NCI-H2171 (cell line): ENCODE data around the gene SLC15A2.
"Not testable (repeated sequence)": the region's sequence is repeated elsewhere in the genome, so short reads cannot be mapped to it uniquely, and the experiment has no call there.

Experiments used
- DNase-seq: peaks from one replicate; lab custom pipeline; 2025; lab: John Stamatoyannopoulos, UW

SLC15A2 gene

DNA sequence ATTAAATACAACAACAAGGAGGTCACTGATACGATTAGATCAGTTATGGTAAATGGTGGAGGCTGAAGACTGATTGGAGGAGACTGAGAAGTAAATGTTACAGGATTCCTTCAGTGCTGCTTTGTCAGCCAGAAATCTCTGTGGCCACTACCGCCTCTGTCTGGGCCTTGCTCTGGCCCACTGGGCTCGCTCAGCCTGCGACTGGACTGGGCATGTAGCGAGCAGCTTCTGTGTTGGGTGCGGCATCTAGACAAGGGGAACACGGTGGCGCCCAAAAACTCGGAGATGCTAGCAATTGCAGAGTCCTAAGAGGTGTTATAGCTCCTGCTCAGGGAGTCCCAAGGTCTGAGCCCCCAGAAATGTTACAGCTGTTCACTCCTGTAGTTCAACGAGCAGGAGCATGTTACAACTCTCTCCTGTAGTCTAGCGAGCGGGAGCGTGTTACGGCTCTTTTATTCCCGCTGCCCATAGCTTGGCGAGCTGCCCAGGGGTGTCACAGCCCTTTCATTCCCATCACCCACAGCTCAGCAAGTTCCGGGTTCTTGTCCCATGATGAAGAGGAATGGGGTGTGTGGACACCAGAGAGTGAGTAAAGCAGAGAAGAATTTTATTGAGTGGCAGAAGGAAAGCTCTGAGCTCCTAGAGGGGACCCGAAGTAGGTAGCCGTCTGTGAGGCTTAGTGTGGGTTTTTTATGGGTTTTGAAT, 24.7 kb downstream of the SLC15A2 start:
- DNase-seq = peak; percentile 7

DNA sequence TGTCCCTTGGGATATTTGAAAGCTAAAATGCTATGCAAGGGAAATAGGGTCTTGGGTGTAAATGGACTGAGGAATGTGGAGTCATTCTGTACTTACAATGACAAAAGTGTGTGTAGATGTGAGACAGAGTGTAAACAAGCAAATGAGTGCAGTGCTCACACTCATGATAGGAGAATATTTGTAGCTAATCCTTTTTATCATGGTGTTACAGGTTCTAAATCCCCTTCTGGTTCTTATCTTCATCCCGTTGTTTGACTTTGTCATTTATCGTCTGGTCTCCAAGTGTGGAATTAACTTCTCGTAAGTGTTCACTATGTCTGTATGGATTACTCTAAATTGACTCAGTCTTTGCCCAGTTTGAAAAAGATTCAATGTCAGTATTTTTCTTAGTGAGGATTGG, 30.5 kb downstream of the SLC15A2 start:
- no peak for DNase-seq

DNA sequence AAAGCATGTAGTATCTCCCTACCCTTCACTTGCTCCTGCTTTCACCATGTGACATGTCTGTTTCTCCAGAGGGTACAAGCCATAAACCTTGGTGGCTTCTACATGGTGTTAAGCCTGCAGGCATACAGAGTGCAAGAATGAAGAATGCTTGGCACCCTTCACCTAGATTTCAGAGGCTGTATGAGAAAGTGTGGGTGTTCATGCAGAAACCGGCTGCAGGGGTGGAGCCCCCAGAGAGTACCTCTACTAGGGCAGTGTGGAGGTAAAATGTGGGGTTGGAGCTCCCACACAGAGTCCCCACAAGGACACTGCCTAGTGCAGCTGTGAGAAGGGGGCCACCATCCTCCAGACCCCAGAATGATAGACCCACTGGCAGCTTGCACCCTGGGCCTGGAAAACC, 32.2 kb downstream of the SLC15A2 start:
- DNase-seq = no peak

DNA sequence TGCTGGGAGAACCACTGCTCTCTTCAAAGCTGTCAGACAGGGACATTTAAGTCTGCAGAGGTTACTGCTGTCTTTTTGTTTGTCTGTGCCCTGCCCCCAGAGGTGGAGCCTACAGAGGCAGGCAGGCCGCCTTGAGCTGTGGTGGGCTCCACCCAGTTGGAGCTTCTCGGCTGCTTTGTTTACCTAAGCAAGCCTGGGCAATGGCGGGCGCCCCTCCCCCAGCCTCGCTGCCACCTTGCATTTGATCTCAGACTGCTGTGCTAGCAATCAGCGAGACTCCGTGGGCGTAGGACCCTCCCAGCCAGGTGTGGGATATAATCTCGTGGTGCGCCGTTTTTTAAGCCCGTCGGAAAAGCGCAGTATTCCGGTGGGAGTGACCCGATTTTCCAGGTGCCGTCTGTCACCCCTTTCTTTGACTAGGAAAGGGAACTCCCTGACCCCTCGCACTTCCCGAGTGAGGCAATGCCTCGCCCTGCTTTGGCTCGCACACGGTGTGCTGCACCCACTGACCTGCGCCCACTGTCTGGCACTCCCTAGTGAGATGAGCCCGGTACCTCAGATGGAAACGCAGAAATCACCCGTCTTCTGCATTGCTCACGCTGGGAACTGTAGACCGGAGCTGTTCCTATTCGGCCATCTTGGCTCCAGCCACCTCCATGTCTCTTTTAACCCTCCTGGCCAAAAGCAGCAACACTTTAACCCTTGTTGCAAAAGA, 44.1 kb downstream of the SLC15A2 start:
- DNase-seq = not testable (repeated sequence)

DNA sequence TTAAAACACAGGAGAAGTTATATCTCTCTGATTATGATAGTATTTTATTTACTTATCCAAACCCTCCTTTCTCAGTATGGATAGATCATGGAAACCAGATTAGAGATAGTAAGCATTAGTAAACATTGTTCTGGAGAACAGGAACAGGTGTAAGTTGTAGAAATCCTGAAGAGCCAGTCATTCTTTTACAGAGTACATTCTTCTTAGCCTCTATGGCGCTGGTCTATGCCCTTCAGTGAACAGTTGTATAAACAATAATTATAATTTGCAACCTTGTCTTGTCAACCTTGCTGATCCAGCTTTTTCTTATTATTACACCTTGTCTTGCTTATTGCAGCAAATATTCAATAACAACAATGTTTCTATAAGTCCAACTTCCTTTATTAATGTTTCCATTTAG, 47.4 kb downstream of the SLC15A2 start:
- no peak for DNase-seq

DNA sequence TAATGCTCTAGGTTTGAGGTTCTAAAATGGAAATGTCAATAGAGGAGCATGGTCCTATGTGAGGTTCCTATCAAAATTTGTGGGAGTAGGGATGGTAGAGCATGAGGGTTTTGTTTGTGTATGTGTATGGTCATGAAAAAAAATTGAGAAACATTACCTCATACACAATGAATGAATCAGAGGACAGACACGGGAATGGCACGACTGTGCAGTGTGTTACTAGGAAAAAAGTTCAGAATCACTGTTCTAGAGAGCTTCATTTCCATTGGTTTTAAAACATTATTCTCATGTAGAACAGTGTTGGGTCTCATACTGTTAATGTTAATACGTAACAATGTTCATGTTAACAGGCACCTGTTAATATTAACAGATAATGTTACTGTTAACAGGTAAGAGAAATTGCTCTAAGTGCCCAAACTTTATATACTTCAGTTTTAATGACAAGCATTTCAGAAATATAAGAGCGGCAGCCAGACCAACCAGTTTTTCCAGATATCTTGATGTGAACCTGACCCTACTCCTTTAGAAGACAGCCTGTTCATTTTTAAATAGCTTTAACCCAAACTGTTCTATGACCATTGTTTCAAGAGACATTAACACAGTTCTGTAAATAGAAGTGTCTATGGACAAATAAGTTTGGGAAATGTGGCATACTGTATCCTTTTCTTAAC, 48.0 kb downstream of the SLC15A2 start:
- no peak for DNase-seq

DNA sequence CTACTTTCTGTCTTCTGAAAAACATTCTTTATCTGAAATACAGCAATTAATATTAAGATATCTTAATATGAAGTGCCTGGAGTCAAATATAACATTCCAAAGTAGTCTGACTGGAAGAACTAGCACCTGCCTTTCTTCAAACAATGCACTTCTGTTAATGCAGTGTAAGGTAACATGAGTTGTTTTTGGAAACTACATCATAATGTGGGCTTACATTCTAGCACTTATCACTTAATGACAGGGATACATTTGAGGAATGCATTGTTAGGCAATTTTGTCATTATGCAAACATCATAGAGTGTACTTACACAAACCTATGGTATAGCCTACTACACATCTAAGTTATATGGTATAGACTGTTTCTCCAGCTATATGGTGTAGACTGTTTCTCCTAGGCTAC, 49.2 kb downstream of the SLC15A2 start:
- no peak for DNase-seq

DNA sequence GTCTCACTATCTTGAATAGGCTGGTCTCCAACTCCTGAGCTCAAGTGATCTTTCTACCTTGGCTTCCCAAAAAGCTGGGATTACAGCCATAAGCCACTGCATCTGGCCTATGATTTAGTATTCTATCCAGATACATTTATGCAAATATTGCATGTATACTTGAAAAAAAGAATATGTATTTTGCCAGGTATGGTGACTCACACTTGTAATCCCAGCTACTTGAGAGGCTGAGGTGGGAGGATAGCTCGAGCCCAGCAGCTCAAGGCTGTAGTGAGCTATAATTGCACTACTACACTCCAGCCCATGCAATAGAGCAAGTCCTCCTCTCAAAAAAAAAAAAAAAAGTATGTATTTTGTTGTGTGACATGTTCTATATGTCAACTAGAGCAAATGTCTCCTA, 54.4 kb downstream of the SLC15A2 start:
- no peak for DNase-seq

DNA sequence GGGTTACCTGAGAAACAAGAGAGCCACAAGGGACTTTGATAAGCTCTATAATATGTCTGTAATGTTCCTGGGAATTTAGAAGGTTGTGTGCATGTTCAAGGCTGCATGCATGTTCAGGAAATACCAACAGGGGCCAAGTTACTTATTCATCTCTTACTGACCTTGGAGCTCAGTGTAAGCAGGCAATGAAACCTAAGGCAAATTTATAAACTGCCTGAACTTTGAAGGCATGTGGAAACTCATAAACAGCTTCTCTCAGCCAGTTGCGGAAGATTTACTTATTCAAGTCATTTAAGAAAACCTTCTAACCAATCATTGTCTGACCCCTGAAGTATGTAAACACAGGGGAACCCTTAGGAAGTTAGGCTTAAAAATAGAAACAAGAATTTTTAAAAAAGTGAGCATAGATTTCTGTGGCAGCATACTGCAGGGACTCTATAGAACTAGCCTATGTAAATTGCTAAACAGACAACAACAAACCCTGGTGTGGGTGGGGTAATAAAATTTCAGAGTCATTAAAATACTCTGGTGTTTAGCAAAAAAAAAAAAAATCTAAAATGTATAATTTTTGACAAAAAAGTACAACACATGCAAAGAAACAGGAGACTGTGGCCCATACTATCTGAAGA, 57.2 kb downstream of the SLC15A2 start:
- DNase-seq = no peak

DNA sequence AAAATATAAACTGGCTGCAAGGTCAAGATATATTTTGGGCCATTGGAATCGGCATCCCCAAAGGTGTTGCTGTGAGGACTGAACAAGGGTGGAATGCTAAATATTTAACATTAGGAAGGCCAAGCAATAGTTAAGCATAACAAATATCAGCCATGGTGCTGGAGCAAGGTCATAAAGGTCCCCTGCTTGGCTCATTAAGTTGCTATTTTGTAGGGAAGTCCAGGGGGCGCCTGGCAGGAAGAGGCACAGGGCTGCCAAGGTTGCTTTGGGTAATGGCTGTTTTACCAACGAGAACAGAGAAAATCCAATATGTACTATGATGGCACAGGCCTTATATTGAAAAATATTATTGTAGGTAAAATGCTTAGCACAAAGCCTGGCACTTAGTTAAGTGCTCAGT, 62.2 kb downstream of the SLC15A2 start:
- no peak for DNase-seq

DNA sequence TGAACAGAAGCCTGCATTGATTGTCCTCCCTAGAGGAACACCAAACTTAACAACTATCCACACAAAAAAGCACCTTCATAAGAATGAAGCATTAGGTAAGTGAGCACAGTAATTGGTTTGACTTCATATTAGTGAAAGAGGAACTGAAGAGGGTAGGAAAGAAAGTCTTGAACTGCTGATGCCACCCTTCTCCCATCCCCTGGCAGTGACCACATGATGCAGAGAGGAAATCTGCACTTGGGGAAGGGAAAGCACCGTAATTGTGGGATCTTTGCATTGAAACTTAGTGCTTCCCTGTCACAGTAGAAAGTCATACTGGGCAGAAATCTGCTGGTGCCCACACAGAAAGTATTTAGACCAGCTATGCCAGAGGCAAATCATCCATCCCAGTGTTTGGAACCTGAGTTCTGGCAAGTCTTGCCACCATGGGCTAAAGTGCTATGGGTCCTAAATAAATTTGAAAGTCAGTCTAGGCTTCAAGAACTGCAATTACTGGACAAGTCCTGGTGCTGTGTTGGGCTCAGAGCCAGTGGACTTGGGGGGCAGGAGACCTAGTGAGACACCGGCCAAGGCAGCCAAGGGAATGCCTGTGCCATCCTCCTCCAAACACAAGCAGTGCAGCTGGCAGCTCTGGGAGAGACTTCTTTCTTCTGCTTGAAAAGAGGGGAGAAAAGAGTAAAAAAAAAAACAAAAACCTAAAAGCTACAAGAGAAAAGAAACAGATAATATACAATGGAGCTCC, 63.6 kb downstream of the SLC15A2 start:
- no peak for DNase-seq

DNA sequence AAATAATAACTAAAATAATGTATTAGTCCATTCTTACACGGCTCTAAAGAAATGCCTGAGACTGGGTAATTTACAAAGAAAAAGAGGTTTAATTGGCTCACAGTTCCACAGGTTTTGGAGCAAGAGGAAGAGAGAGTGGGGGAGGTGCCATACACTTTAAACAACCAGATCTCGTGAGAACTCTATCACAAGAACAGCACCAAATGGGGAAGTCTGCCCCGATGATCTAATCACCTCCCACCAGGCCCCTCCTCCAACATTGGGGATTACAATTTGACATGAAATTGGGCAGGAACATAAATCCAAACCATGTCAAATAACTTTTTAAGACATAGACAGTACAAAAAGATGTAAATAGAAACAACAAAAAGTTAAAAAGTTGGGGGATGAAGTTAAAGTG, 64.6 kb downstream of the SLC15A2 start:
- no peak for DNase-seq

DNA sequence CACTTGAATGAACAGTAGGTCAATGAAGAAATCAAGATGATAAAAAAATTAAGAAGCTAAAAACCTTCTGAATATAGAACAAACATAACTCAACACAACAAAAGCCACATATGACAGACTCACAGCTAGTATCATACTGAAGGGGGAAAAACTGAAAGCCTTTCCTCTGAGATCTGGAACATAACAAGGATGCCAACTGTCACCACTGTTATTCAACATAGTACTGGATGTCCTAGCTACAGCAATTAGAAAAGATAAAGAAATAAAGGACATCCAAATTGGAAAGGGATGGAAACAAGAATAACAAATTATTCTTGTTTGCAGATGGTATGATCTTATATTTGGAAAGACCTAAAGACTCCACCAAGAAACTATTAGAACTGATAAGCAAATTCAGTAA, 67.1 kb downstream of the SLC15A2 start:
- DNase-seq = no peak

DNA sequence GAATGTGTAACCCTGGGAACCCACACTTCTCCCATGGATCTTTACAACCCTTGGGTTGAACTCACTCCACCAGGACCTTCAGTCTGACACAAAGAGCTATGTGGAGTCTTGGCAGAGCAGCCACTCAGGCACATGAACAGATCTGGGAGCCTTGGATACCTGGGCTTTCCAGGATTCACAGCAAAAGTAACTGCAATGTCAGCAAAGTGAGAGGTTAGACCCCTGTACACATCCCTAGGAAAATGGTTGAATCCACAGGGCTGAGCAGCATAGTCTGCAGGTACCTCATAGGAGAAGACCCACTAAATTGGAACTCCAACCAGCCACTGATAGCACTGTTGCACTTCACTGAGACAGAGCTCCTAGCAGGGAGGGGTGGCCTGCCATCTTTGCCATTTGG, 68.2 kb downstream of the SLC15A2 start:
- no peak for DNase-seq

DNA sequence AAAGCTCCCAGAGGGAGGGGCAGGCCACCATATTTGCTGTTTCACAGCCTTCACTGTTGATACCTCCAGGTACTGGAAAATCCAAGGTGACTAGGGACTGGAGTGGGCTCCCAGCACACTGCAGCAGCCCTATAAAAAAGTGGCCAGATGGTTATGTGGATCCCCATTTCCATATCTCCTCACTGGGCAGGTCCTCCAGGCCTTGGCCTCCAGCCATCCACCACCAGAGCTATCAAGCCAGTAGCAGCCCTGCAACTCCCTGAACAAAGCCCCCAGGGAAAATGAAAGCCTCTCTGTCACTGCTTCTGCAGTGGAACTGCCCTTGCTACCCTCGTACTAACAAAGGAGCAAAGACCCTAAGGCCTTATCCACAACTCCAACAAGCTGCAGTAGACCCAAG, 69.4 kb downstream of the SLC15A2 start:
- no peak for DNase-seq

DNA sequence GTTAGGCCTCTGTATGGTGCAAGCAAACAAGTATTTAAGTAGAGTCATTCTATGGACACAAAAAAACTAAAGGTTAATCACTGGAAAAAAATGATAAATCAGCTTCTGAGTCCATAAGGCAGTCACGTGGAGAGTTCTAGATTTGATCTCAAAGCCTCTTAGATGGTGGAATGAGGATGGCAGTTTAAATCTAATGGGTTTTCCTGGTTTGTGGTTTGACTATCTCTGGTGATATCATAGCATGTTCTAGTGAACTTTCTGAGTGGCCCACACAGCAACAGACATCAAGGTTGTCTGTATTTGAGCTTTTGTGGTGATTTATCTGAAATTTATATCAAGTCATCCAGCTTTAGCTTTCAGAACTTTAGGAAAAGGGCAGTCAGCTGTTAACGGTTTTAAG, 75.4 kb downstream of the SLC15A2 start:
- DNase-seq = no peak

DNA sequence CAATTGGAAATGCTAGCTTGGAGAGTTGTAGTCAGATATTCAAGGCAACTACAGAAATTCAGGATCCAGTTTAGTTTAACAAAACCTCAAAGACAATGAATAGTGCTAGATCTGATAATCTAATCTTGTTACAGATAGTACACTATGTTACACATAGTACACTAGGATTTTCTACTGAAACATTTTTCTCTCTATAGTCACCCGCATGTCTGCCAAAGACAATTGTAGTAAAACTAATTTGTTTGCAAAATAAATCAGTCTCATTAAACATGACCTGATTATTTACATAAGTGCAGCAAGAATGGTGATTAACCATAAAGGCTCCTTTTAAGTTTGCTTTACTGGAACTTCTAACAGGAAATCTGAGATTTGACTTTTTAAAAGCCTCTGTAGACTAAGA, 75.8 kb downstream of the SLC15A2 start:
- no peak for DNase-seq

DNA sequence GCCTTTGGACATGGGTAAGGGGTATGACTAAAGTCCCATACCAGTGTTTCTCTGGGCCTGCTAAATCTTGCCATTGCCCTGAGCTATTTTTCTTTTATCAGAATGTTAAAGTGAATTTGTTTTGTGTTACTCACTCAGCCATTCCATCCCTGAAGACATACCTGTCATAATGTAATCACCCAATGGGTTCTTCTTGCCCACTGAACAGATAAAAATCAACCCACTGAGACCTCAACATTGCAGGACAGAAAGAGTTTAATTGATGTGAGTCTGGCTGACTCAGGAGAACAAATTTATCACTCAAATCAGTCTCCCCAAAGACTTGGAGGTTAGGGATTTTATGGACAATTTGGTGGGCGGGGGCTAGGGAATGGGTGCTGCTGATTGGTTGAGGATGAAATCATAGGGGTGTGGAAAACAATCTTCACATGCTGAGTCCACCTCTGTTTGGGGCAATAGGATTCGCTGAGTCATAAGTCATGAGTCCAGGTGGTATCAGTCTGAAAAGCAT, 80.5 kb downstream of the SLC15A2 start:
- no peak for DNase-seq

DNA sequence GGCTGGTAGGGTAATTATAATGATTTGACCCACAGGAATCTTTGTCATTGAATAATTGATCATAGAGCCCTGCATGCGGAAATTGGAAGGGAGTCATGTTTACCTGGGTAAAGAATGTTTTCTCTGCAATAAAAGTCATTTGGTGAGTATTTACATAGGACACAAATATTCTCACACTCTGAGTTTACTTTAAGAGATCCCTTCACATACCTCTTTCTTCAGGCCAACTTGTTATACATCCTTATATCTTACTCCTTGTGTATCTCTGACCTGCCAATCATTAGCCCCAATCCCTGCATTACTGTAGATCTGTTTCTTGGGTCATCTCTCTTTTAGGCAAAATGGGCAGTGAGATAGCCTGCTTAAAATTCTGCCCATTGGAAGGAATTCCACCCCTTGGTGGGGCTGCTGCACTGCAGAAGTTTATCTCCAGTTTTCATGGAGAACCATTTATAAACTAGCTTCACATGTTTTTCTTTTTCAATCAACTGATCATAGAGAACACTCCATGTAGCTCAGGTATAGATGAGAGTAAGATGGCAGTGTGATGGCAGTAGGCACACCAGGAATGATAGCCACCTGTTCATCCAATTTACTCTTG, 81.6 kb downstream of the SLC15A2 start:
- DNase-seq = no peak

DNA sequence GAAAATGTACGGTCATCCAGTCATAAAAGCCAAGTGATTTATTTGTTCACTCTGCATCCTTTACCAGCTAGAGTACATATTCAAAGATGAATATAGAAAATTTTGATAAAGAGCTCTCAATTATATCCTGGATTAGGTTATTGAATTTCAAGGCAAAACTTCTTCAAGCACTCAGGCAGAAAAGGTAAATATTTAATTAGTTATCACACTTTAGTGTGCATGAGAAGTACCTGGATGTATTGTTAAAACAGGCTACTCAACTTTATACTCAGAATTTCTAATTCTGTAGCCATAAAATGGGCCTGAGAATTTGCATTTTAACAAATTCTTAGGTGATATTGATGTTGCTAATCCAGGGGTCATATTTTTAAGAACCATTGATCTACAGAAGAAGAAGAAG, 82.5 kb downstream of the SLC15A2 start:
- DNase-seq = no peak

DNA sequence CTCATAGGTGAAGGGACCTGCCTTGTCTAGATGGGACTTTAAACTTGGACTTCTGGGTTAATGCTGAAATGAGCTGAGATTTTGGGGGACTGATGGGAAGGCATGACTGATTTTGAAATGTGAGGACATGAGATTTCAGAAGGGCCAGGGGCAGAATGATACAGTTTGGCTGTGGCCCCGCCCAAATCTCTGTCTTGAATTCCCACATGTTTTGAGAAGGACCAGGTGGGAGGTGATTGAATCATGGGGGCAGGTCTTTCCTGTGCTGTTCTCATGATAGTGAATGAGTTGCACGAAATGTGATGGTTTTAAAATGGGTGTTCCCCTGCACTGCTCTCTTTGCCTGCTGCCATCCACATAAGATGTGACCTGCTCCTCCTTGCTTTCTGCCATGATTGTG, 85.0 kb downstream of the SLC15A2 start:
- no peak for DNase-seq
